ENCODE measurements around the gene RSPH4A. TPM values are rescaled to one million over a fixed set of nuclear protein-coding genes. Genes with fewer than 3 reads are reported as not detected.

RSPH4A gene
- polyA plus RNA-seq, 1 donor (not counting 4 experiments of a cell fraction or from before 2014, with no cell fraction given): 0.10 TPM

GRCh38 chr6:116648156-116648555 is 31.9 kb downstream of the RSPH4A start:
- FAIRE-seq: no peak
- no peaks in the 10 kb centered on the region for H3K9me1 ChIP-seq (ENCODE audit: control insufficient read depth, extremely low read depth, insufficient read depth, low read length)
- H3K79me2 ChIP-seq (ENCODE audit: control insufficient read depth, insufficient read depth, low read length): peaks cover 2% of the 10 kb centered on the region
- no peaks in the 10 kb centered on the region for H3K9me3 ChIP-seq (ENCODE audit: control insufficient read depth, low read depth, low read length)
- no peak overlapping the region for H3K27ac ChIP-seq (ENCODE audit: control insufficient read depth, insufficient read depth, low read length)
- H3K9ac ChIP-seq (ENCODE audit: control insufficient read depth, extremely low read depth, insufficient read depth, low read length): no peak overlapping the region
- DNase-seq (ENCODE audit: low read depth, low spot score): no peak
- H3K4me1 ChIP-seq (ENCODE audit: control insufficient read depth, extremely low read depth, insufficient read depth, low read length): no peaks in the 10 kb centered on the region
- TF ChIP-seq, protein P1, sequence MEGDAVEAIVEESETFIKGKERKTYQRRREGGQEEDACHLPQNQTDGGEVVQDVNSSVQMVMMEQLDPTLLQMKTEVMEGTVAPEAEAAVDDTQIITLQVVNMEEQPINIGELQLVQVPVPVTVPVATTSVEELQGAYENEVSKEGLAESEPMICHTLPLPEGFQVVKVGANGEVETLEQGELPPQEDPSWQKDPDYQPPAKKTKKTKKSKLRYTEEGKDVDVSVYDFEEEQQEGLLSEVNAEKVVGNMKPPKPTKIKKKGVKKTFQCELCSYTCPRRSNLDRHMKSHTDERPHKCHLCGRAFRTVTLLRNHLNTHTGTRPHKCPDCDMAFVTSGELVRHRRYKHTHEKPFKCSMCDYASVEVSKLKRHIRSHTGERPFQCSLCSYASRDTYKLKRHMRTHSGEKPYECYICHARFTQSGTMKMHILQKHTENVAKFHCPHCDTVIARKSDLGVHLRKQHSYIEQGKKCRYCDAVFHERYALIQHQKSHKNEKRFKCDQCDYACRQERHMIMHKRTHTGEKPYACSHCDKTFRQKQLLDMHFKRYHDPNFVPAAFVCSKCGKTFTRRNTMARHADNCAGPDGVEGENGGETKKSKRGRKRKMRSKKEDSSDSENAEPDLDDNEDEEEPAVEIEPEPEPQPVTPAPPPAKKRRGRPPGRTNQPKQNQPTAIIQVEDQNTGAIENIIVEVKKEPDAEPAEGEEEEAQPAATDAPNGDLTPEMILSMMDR (optimal IDR thresholded peaks at IDR 0.05 in 1 of 3, IDR thresholded peaks at IDR 0.05 in 1 of 3, conservative IDR thresholded peaks at IDR 0.05 in 1 of 3; ENCODE audit: extremely low read depth in 1 of 3, insufficient read depth in 2 of 3, low read length in 3 of 3): no peak
- no peak for TF ChIP-seq EZH2 (IDR thresholded peaks at IDR 0.05; ENCODE audit: low read length)
- no peak overlapping the region for H2AFZ ChIP-seq (ENCODE audit: control insufficient read depth, low read length)
- H3K36me3 ChIP-seq (ENCODE audit: control insufficient read depth in 2 of 2, extremely low read depth in 1 of 2, insufficient read depth in 2 of 2, low read length in 2 of 2): peaks cover 4 to 7% of the 10 kb centered on the region in 2 experiments
- H4K20me1 ChIP-seq (ENCODE audit: control insufficient read depth, extremely low read depth, insufficient read depth, low read length): no peaks in the 10 kb centered on the region
- no peak overlapping the region for H3K4me3 ChIP-seq (ENCODE audit: control insufficient read depth in 2 of 3, extremely low read depth in 1 of 3, insufficient read depth in 2 of 3, low read depth in 1 of 3, low read length in 3 of 3)
- dilution Hi-C loops (cut with MboI; ENCODE audit: extremely low pct_ligation_motif_present, low sequenced_read_pairs): no loop called here
- H3K27me3 ChIP-seq (ENCODE audit: control insufficient read depth, extremely low read depth, insufficient read depth, low read length): no peaks in the 10 kb centered on the region
- no peak overlapping the region for H3K4me2 ChIP-seq (ENCODE audit: control insufficient read depth, extremely low read depth, insufficient read depth, low read depth, low read length)

GRCh38 chr6:116649129-116649528 is 32.9 kb downstream of the RSPH4A start:
- Histone ChIP-seq H3K4me1 (ENCODE audit: control insufficient read depth, extremely low read depth, insufficient read depth, low read length) (no peaks in the 10 kb centered on the region), H3K79me2 (ENCODE audit: control insufficient read depth, insufficient read depth, low read length) (peaks cover 2% of the 10 kb centered on the region), H4K20me1 (ENCODE audit: control insufficient read depth, extremely low read depth, insufficient read depth, low read length) (no peaks in the 10 kb centered on the region), H2AFZ (ENCODE audit: control insufficient read depth, low read length) (no peak overlapping the region), H3K27me3 (ENCODE audit: control insufficient read depth, extremely low read depth, insufficient read depth, low read length) (no peaks in the 10 kb centered on the region), H3K36me3 (ENCODE audit: control insufficient read depth in 2 of 2, extremely low read depth in 1 of 2, insufficient read depth in 2 of 2, low read length in 2 of 2) (peaks cover 4 to 7% of the 10 kb centered on the region in 2 experiments), H3K9ac (ENCODE audit: control insufficient read depth, extremely low read depth, insufficient read depth, low read length) (no peak overlapping the region), H3K27ac (ENCODE audit: control insufficient read depth, insufficient read depth, low read length) (no peak overlapping the region), H3K4me3 (ENCODE audit: control insufficient read depth in 2 of 3, extremely low read depth in 1 of 3, insufficient read depth in 2 of 3, low read depth in 1 of 3, low read length in 3 of 3) (no peak overlapping the region), H3K9me3 (ENCODE audit: control insufficient read depth, low read depth, low read length) (no peaks in the 10 kb centered on the region), H3K9me1 (ENCODE audit: control insufficient read depth, extremely low read depth, insufficient read depth, low read length) (no peaks in the 10 kb centered on the region), H3K4me2 (ENCODE audit: control insufficient read depth, extremely low read depth, insufficient read depth, low read depth, low read length) (no peak overlapping the region)
- dilution Hi-C loops (cut with MboI; ENCODE audit: extremely low pct_ligation_motif_present, low sequenced_read_pairs): no loop called here
- FAIRE-seq (no peak), DNase-seq (ENCODE audit: low read depth, low spot score) (no peak)
- TF ChIP-seq EZH2 (IDR thresholded peaks at IDR 0.05; ENCODE audit: low read length): no peak
- TF ChIP-seq, protein P1 (optimal IDR thresholded peaks at IDR 0.05 in 1 of 3, IDR thresholded peaks at IDR 0.05 in 1 of 3, conservative IDR thresholded peaks at IDR 0.05 in 1 of 3; ENCODE audit: extremely low read depth in 1 of 3, insufficient read depth in 2 of 3, low read length in 3 of 3): no peak

Measured in keratinocyte (primary cell).